ENCODE data around the gene RBM44. TPM values are rescaled to one million over a fixed set of nuclear protein-coding genes. Genes with fewer than 3 reads are reported as not detected.
"Not testable (repeated sequence)": the region's sequence is repeated elsewhere in the genome, so short reads cannot be mapped to it uniquely, and the experiment has no call there.

RBM44 gene
- total and polyA plus RNA-seq, 2 donors (not counting 1 experiment from before 2014, with no cell fraction given) = 0.17 to 0.34 TPM

- Histone ChIP-seq H3K79me2 (ENCODE audit: control insufficient read depth, insufficient read depth, low read length) (no peaks in the 10 kb centered on the region), H3K36me3 (ENCODE audit: control insufficient read depth, insufficient read depth, low read length) (peaks cover 4% of the 10 kb centered on the region)
Measured at GRCh38 chr2:237774811-237775553, 23.6 kb upstream of the RBM44 start.

DNA sequence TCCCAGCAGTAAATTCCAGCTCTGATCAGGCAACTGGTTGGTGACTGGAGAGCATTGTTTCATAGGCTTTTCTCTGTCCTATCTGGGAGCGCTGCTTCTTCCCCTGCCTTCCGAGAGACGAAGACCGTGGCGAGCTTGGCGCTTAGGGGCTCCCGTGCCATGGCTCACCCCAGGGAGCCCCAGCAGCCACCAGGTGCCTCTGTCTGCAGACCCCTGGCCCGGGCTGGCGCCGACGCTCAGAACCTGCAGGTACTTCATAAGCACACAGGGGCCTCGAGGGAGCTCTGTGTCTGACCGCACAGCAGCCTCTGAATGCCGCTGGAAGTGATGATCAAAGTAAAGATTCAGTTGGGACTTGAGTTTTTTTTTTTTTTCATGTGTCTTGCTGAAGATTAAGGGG, 19.1 kb upstream of the RBM44 start:
- Histone ChIP-seq H3K9me3 (ENCODE audit: control insufficient read depth, insufficient read depth, low read depth, low read length) (no peaks in the 10 kb centered on the region), H3K4me1 (ENCODE audit: control insufficient read depth, extremely low read depth, insufficient read depth, low read length) (no peaks in the 10 kb centered on the region), H3K36me3 (ENCODE audit: control insufficient read depth, insufficient read depth, low read length) (peaks cover 6% of the 10 kb centered on the region), H3K9ac (ENCODE audit: insufficient read depth, low read length) (no peak overlapping the region), H3K27me3 (ENCODE audit: control insufficient read depth, insufficient read depth, low read length) (no peaks in the 10 kb centered on the region), H3K4me2 (ENCODE audit: extremely low read depth, insufficient read depth, low read length) (no peak overlapping the region), H3K79me2 (ENCODE audit: control insufficient read depth, insufficient read depth, low read length) (no peaks in the 10 kb centered on the region), H4K20me1 (ENCODE audit: control insufficient read depth, extremely low read depth, insufficient read depth, low read length) (no peaks in the 10 kb centered on the region), H2AFZ (ENCODE audit: low read length) (no peak overlapping the region), H3K4me3 (replicated peaks in 1 of 4; ENCODE audit: control extremely low read depth in 1 of 4, insufficient read depth in 1 of 4, low read depth in 3 of 4, low read length in 4 of 4) (no peak overlapping the region), H3K27ac (ENCODE audit: insufficient read depth, low read length) (no peak overlapping the region)
- no peak for DNase-seq (ENCODE audit: low read depth in 2 of 2)
- no peak for TF ChIP-seq EZH2 (IDR thresholded peaks at IDR 0.05; ENCODE audit: low read length, missing control alignments)
- TF ChIP-seq, protein P1, sequence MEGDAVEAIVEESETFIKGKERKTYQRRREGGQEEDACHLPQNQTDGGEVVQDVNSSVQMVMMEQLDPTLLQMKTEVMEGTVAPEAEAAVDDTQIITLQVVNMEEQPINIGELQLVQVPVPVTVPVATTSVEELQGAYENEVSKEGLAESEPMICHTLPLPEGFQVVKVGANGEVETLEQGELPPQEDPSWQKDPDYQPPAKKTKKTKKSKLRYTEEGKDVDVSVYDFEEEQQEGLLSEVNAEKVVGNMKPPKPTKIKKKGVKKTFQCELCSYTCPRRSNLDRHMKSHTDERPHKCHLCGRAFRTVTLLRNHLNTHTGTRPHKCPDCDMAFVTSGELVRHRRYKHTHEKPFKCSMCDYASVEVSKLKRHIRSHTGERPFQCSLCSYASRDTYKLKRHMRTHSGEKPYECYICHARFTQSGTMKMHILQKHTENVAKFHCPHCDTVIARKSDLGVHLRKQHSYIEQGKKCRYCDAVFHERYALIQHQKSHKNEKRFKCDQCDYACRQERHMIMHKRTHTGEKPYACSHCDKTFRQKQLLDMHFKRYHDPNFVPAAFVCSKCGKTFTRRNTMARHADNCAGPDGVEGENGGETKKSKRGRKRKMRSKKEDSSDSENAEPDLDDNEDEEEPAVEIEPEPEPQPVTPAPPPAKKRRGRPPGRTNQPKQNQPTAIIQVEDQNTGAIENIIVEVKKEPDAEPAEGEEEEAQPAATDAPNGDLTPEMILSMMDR (conservative IDR thresholded peaks at IDR 0.05 in 1 of 2, IDR thresholded peaks at IDR 0.05 in 1 of 2; ENCODE audit: low read depth in 1 of 2, low read length in 2 of 2) = no peak

More at GRCh38 chr2:237774811-237775553, 23.6 kb upstream of the RBM44 start:
- Histone ChIP-seq H4K20me1 (ENCODE audit: control insufficient read depth, extremely low read depth, insufficient read depth, low read length) (no peaks in the 10 kb centered on the region), H3K4me2 (ENCODE audit: extremely low read depth, insufficient read depth, low read length) (no peak overlapping the region), H3K4me1 (ENCODE audit: control insufficient read depth, extremely low read depth, insufficient read depth, low read length) (no peaks in the 10 kb centered on the region), H3K27me3 (ENCODE audit: control insufficient read depth, insufficient read depth, low read length) (no peaks in the 10 kb centered on the region), H3K27ac (ENCODE audit: insufficient read depth, low read length) (no peak overlapping the region), H3K4me3 (replicated peaks in 1 of 4; ENCODE audit: control extremely low read depth in 1 of 4, insufficient read depth in 1 of 4, low read depth in 3 of 4, low read length in 4 of 4) (no peak overlapping the region), H2AFZ (ENCODE audit: low read length) (no peak overlapping the region), H3K9me3 (ENCODE audit: control insufficient read depth, insufficient read depth, low read depth, low read length) (no peaks in the 10 kb centered on the region), H3K9ac (ENCODE audit: insufficient read depth, low read length) (no peak overlapping the region)
- TF ChIP-seq EZH2 (IDR thresholded peaks at IDR 0.05; ENCODE audit: low read length, missing control alignments) = no peak
- TF ChIP-seq, protein P1 (conservative IDR thresholded peaks at IDR 0.05 in 1 of 2, IDR thresholded peaks at IDR 0.05 in 1 of 2; ENCODE audit: low read depth in 1 of 2, low read length in 2 of 2) = peak; percentile 45 to 70
- DNase-seq (ENCODE audit: low read depth in 2 of 2) = peak; percentile 34 to 63

GRCh38 chr2:237782181-237782580, 16.4 kb upstream of the RBM44 start:
- TF ChIP-seq EZH2 (IDR thresholded peaks at IDR 0.05; ENCODE audit: low read length, missing control alignments) = no peak
- TF ChIP-seq, protein P1 (conservative IDR thresholded peaks at IDR 0.05 in 1 of 2, IDR thresholded peaks at IDR 0.05 in 1 of 2; ENCODE audit: low read depth in 1 of 2, low read length in 2 of 2) = no peak
- Histone ChIP-seq H3K4me1 (ENCODE audit: control insufficient read depth, extremely low read depth, insufficient read depth, low read length) (no peaks in the 10 kb centered on the region), H3K27me3 (ENCODE audit: control insufficient read depth, insufficient read depth, low read length) (no peaks in the 10 kb centered on the region), H3K4me3 (replicated peaks in 1 of 4; ENCODE audit: control extremely low read depth in 1 of 4, insufficient read depth in 1 of 4, low read depth in 3 of 4, low read length in 4 of 4) (no peak overlapping the region), H3K4me2 (ENCODE audit: extremely low read depth, insufficient read depth, low read length) (no peak overlapping the region), H3K9ac (ENCODE audit: insufficient read depth, low read length) (no peak overlapping the region), H4K20me1 (ENCODE audit: control insufficient read depth, extremely low read depth, insufficient read depth, low read length) (no peaks in the 10 kb centered on the region), H3K79me2 (ENCODE audit: control insufficient read depth, insufficient read depth, low read length) (no peaks in the 10 kb centered on the region), H3K36me3 (ENCODE audit: control insufficient read depth, insufficient read depth, low read length) (peaks cover 4% of the 10 kb centered on the region), H3K27ac (ENCODE audit: insufficient read depth, low read length) (no peak overlapping the region), H2AFZ (ENCODE audit: low read length) (no peak overlapping the region), H3K9me3 (ENCODE audit: control insufficient read depth, insufficient read depth, low read depth, low read length) (no peaks in the 10 kb centered on the region)
- DNase-seq (ENCODE audit: low read depth in 2 of 2) = no peak

DNA sequence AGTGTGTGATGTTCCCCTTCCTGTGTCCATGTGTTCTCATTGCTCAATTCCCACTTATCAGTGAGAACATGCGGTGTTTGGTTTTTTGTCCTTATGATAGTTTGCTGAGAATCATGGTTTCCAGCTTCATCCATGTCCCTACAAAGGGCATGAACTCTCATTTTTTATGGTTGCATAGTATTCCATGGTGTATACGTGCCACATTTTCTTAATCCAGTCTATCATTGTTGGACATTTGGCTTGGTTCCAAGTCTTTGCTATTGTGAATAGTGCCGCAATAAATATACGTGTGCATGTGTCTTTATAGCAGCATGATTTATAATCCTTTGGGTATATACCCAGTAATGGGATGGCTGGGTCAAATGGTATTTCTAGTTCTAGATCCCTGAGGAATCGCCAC, 14.9 kb upstream of the RBM44 start:
- not testable (repeated sequence) for H3K4me3 ChIP-seq (replicated peaks in 1 of 4; ENCODE audit: control extremely low read depth in 1 of 4, insufficient read depth in 1 of 4, low read depth in 3 of 4, low read length in 4 of 4); H3K27me3 ChIP-seq (ENCODE audit: control insufficient read depth, insufficient read depth, low read length); H3K79me2 ChIP-seq (ENCODE audit: control insufficient read depth, insufficient read depth, low read length); H3K36me3 ChIP-seq (ENCODE audit: control insufficient read depth, insufficient read depth, low read length); H3K9me3 ChIP-seq (ENCODE audit: control insufficient read depth, insufficient read depth, low read depth, low read length); DNase-seq (ENCODE audit: low read depth in 2 of 2); H3K9ac ChIP-seq (ENCODE audit: insufficient read depth, low read length); H2AFZ ChIP-seq (ENCODE audit: low read length); H4K20me1 ChIP-seq (ENCODE audit: control insufficient read depth, extremely low read depth, insufficient read depth, low read length); H3K4me1 ChIP-seq (ENCODE audit: control insufficient read depth, extremely low read depth, insufficient read depth, low read length); H3K4me2 ChIP-seq (ENCODE audit: extremely low read depth, insufficient read depth, low read length); H3K27ac ChIP-seq (ENCODE audit: insufficient read depth, low read length)

Measured in fibroblast of lung (primary cell).